ENCODE measurements around the gene CLDN3.

GRCh38 chr7:73811760-73812168 is 41.7 kb upstream of the CLDN3 start:
- no peak for TF ChIP-seq DDX20 (tag; IDR thresholded peaks at IDR 0.05; ENCODE audit: low read depth)
- TF ChIP-seq KDM1A (IDR thresholded peaks at IDR 0.05), result no peak
- no peak for TF ChIP-seq RFX5 (IDR thresholded peaks at IDR 0.05; ENCODE audit: low read depth, low read length)
- TF ChIP-seq BACH1 (tag; IDR thresholded peaks at IDR 0.05), result no peak
